IPS DF 6.9 (cell line): Measurements from ENCODE around the gene LARGE2.

Experiments used
- DNase-seq: peaks from one replicate; pipeline ENCODE4 v3.0.0-alpha.2; 2013; ENCODE audit warnings: low read depth, low spot score
- H3K27ac ChIP-seq: one replicate; pipeline ENCODE4 v1.5.1; 2013; ENCODE audit warnings: low read length, control low read depth
- H3K27me3 ChIP-seq: 2 replicates; pipeline ENCODE4 v1.6.1; 2013; ENCODE audit warnings: mild to moderate bottlenecking, low read length; ENCODE audit not compliant: control insufficient read depth, insufficient read depth
- H3K36me3 ChIP-seq: 2 replicates; pipeline ENCODE4 v1.6.1; 2013; ENCODE audit warnings: low read length; ENCODE audit not compliant: control insufficient read depth, insufficient read depth
- H3K4me1 ChIP-seq: 2 replicates; pipeline ENCODE4 v1.6.1; 2013; ENCODE audit warnings: low read length; ENCODE audit not compliant: control insufficient read depth, insufficient read depth
- H3K4me3 ChIP-seq: 2 replicates; pipeline ENCODE4 v1.5.1; 2013; ENCODE audit warnings: mild to moderate bottlenecking, low read length
- H3K9me3 ChIP-seq: 2 replicates; pipeline ENCODE4 v1.6.1; 2013; ENCODE audit warnings: low read length, inconsistent platforms; ENCODE audit not compliant: control insufficient read depth, insufficient read depth
- WGBS: extraction: QIAGEN DNeasy Blood & Tissue Kit; methylation state at CpG from one replicate; pipeline ENCODE4 v1.1.7; 2013; ENCODE audit warnings: mixed read lengths, missing lambda C conversion rate; ENCODE audit not compliant: insufficient read length, insufficient coverage; 5-methylcytosine and 5-hydroxymethylcytosine counted together

LARGE2 gene

GRCh38 chr11:45922425-45923082 is at the start of gene LARGE2:
Gene LARGE2 (plus strand): TSS chr11:45922656. CDS start chr11:45922883, 227 bp downstream.
- H3K27ac ChIP-seq = no peak within 1 kb of the TSS

GRCh38 chr11:45876401-45876800 is 46.1 kb upstream of the LARGE2 start:
- Histone ChIP-seq H3K9me3 (no peaks in the 10 kb centered on the region), H3K27me3 (no peaks in the 10 kb centered on the region), H3K4me1 (no peaks in the 10 kb centered on the region), H3K27ac (no peak overlapping the region), H3K4me3 (no peak overlapping the region), H3K36me3 (no peaks in the 10 kb centered on the region)
- WGBS = no CpG with 5 or more reads among the region's 6 CpGs
- DNase-seq = no peak

More at GRCh38 chr11:45922425-45923082, at the start of gene LARGE2:
- peaks cover 16% of the 10 kb centered on the region for H3K36me3 ChIP-seq
- no peaks in the 10 kb centered on the region for H3K27me3 ChIP-seq
- H3K4me1 ChIP-seq = peaks cover 12% of the 10 kb centered on the region
- DNase-seq = peak; percentile 60
- WGBS = no CpG with 5 or more reads among the region's 73 CpGs
- H3K9me3 ChIP-seq = no peaks in the 10 kb centered on the region
- peak within 1 kb of the TSS; percentile 74 for H3K4me3 ChIP-seq

DNA sequence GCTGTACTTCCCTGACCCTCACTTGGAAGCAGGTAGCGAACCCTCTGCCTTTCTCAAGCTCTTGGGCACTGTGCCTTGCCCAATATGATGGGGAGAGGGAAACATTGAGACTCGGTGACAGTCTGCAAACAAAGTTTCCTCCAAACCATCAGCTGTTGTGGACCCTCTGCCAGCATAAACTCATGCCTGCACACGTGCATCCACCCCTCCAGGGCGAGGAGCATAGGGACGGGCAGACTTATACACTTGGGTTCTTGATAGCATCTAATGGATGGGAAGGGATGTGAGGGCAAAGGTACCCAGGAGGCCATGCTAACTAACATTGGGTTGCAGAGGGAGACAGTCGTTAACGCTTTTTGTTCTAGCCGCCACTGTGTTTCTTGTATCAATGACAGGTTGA is 45.2 kb upstream of the LARGE2 start:
- no peak for DNase-seq
- Histone ChIP-seq H3K4me3 (no peak overlapping the region), H3K36me3 (no peaks in the 10 kb centered on the region), H3K27me3 (no peaks in the 10 kb centered on the region), H3K27ac (no peak overlapping the region), H3K9me3 (no peaks in the 10 kb centered on the region), H3K4me1 (no peaks in the 10 kb centered on the region)
- WGBS = no CpG with 5 or more reads among the region's 8 CpGs

DNA sequence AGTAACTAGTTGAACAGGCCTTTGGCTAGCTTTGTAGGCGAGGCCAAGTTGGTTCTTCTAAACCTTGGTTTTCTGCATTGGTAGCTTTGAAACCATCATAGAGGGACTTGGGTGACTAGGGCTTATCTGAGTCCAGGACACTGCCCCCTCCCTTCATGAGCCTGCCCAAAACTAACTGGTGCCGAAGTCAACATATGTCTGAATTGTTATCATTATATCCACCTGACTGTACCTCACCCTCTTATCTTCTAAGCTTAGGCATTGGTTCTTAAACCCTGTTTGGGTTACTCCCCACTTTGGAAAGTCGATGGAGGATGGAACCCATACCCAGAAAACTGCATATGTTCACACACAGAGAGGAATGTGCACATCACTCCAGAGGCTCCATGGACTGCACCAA is 44.6 kb upstream of the LARGE2 start:
- no CpG with 5 or more reads among the region's 3 CpGs for WGBS
- no peak overlapping the region for H3K4me3 ChIP-seq
- H3K27ac ChIP-seq = no peak overlapping the region
- no peaks in the 10 kb centered on the region for H3K9me3 ChIP-seq
- H3K27me3 ChIP-seq = no peaks in the 10 kb centered on the region
- no peaks in the 10 kb centered on the region for H3K4me1 ChIP-seq
- DNase-seq = no peak
- H3K36me3 ChIP-seq = no peaks in the 10 kb centered on the region

DNA sequence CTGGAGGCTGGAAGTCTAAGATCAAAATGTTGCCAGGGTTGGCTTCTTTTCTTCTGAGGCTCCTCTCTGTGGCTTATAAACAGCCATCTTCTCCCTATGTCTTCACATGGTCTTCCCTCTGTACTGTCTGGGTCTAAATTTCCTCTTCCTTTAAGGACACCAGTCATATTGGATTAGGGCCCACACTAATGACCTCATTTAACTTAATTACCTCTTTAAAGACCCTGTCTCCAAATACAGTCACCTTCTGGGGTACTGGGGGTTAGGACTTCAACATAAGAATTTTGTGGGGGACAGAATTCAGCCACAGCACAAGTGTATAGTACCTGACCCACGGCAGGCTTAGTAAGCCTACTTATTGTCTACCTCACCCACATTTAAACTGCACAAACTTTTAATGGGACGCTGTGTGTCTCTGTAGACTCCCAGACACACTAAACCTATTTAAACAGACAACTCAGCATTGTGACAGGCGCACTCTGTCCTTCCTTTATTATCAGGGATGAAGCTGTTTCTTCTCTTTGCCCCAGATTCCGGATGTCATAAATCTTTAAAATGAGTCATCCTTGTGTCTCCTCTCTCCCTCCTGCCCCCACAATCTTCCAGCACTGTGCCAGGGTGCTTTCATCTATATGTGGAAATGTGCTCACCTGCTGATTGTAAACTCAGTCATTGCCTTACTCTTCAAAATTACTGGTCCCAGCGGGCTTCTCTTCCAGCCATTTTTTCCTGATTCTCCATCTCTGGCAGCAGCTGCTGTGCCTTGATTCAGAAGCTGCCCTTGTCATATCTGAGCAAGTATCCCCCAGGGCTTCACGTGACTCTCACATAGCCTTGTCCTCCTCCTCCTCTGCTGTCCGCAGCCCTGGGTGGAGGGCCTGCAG is 42.4 kb upstream of the LARGE2 start:
- DNase-seq = no peak
- Histone ChIP-seq H3K27ac (no peak overlapping the region), H3K4me3 (no peak overlapping the region), H3K9me3 (no peaks in the 10 kb centered on the region), H3K4me1 (no peaks in the 10 kb centered on the region), H3K27me3 (no peaks in the 10 kb centered on the region), H3K36me3 (no peaks in the 10 kb centered on the region)
- WGBS = no CpG with 5 or more reads among the region's 7 CpGs

DNA sequence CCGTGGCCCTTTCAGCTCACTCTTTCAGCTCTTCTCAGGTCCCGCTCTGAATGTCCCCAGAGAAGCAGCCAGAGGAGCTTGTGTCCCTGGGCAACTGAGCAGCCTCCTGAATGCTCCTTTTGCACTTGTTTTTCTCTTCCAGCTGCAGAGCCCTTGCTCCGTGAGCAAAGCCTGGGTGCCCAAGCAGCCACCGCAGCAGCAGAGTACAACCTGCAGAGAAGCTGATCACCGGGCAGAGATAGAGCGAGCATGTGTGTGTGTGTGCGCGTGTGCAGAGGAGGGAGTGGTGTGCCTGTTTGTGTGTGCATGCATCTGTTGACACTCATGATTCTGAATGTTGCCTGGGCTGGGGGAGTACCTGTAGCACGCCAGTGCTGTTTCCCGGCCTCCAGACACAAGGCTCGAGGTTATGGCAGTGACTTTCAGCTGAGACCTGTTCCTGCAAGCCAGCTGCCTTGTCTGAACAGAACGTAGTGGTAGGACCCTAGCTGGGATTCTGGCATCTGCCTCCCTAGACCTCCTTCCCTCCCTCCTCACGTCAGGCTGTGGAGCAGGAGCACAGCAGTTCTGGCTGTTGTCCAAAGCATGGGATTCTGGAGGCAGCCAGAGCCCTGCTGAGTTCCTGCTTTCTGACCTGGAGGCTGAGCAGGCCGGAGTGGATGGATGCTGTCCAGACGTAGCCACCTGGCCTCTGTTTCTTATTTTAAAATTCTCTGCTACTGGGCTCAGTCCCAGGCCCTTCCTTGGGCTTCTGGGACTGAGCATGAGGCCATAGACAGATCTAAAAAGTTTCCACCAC is 41.5 kb upstream of the LARGE2 start:
- H3K27me3 ChIP-seq = no peaks in the 10 kb centered on the region
- no peak for DNase-seq
- H3K27ac ChIP-seq = no peak overlapping the region

GRCh38 chr11:45881708-45882368 is 40.6 kb upstream of the LARGE2 start:
- DNase-seq = no peak
- no peaks in the 10 kb centered on the region for H3K9me3 ChIP-seq
- H3K4me3 ChIP-seq = no peak overlapping the region
- peaks cover 2% of the 10 kb centered on the region; the same call in 1 of the 2 replicates for H3K4me1 ChIP-seq
- whole genome bisulfite sequencing = no CpG with 5 or more reads among the region's 6 CpGs
- H3K27ac ChIP-seq = no peak overlapping the region
- no peaks in the 10 kb centered on the region for H3K36me3 ChIP-seq
- H3K27me3 ChIP-seq = no peaks in the 10 kb centered on the region

More for the DNA sequence above, 41.5 kb upstream of the LARGE2 start:
- WGBS = no CpG with 5 or more reads among the region's 15 CpGs
- Histone ChIP-seq H3K4me1 (no peaks in the 10 kb centered on the region), H3K9me3 (no peaks in the 10 kb centered on the region), H3K36me3 (no peaks in the 10 kb centered on the region), H3K4me3 (no peak overlapping the region)

DNA sequence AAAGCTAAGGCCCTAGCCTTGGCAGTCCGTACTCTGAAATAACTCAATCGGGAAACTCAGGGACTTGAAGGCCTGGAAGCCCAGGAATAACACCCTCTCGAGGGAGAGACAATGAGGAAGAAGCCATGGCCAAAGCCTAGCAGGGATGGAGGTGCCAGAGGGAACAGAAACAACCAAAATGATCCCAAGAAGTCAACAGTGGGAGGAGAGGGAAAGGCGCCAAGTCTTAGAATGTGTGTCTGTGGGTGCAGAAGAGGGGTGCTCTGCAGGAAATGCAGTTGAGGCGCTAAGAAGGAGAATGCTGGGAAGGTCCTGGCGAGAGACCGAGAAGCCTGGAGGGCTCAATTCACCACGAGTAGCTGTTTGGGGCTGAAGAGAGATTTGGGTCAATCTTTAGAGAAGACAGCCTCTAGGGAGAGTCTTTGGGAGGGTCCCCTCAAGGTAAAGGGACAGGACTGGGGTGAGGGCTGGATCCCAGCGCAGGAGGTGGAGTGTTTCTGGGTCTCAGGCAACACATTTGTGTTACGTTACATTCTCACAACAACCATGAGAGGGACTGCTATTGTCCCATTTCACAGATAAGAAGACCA is 37.8 kb upstream of the LARGE2 start:
- H3K4me3 ChIP-seq = no peak overlapping the region
- no peak for DNase-seq
- H3K4me1 ChIP-seq = peaks cover 2% of the 10 kb centered on the region; the same call in 1 of the 2 replicates
- no peaks in the 10 kb centered on the region for H3K27me3 ChIP-seq
- H3K27ac ChIP-seq = no peak overlapping the region
- WGBS = no CpG with 5 or more reads among the region's 10 CpGs
- no peaks in the 10 kb centered on the region for H3K9me3 ChIP-seq
- no peaks in the 10 kb centered on the region for H3K36me3 ChIP-seq

DNA sequence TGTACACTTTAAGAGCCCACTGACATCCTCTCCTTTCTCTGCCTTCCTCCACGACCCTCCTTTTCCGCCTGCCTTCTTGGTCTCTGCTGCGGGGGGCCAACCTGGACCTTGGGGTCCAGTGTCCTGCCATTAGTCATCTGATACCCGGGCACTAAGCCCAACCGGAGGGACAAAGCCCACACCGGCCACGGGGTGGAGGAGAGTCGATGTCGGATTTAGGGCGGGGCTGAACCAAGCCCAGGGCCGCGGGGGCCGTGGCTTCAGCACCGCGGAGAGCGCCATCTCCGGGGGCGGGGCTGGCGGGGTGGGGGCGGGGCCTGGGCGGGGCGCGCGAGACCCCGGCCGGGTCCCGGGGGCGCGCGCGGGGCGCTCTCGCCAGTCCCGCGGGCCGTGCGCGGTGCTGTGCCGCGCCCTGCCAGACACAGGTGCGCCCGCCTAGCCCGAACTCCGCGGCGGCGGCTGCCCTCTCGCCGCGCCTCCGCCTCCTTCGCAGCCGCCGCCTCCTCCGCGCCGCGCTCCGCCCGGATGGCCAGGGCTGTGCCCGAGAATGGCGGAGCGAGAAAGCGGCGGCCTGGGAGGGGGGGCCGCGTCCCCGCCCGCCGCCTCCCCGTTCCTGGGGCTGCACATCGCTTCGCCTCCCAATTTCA is 37.1 kb upstream of the LARGE2 start, which contains the start of gene MAPK8IP1:
Gene MAPK8IP1, plus strand, starts transcription at position 378 of the 647 bp plus-strand sequence. Its CDS starts 170 bp downstream, at position 548.
- H3K27ac ChIP-seq = no peak within 1 kb of the TSS
- no peak for DNase-seq
- WGBS = no CpG with 5 or more reads among the region's 73 CpGs

More for the DNA sequence above, 37.1 kb upstream of the LARGE2 start, which contains the start of gene MAPK8IP1:
- Histone ChIP-seq H3K27me3 (no peaks in the 10 kb centered on the region), H3K4me3 (peak within 1 kb of the TSS; percentile 79), H3K4me1 (peaks cover 2% of the 10 kb centered on the region; the same call in 1 of the 2 replicates), H3K36me3 (no peaks in the 10 kb centered on the region), H3K9me3 (no peaks in the 10 kb centered on the region)
